GM19328 (cell line): ENCODE data around the gene AFAP1.

Source experiments
- ATAC-seq: cut with Tn5 transposase; IDR thresholded peaks from one replicate; pipeline ENCODE4 v1.9.1; 2021; ENCODE audit warnings: mild to moderate bottlenecking, moderate library complexity; ENCODE audit not compliant: unreplicated experiment

The AFAP1 gene

DNA sequence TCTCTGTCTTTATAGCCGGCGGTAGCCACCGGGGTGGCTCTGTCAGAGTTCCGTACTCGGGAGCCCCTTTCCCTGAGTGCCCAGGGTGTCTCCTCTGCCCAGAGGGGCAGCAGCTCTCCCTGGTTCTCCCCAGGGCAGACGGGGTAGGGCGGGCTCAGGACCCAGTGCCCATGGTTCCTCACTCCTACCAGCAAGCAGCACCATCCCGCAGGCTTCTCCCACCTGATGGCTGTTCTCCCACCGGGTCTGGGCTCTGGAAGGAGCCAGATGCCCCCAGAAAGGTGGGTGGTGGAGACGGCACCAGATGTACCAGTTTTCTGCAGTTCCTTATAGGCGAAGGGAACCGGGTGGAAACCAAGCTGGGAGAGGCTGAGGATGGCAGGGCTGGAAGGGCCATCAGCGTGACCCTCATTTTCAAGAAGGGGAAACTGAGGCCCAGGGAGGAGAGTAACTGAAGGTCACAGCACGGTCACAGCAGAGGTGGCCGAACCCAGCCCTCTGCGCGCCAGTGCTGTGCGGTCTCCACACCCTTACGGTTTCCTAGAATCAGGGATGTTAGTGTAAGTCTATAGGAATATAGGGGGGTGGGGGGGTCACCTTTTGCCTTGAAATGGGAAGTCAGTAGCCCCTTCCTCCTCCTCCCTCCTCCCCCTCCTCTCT lies 198.7 kb downstream of the AFAP1 start:
- no peak for ATAC-seq

DNA sequence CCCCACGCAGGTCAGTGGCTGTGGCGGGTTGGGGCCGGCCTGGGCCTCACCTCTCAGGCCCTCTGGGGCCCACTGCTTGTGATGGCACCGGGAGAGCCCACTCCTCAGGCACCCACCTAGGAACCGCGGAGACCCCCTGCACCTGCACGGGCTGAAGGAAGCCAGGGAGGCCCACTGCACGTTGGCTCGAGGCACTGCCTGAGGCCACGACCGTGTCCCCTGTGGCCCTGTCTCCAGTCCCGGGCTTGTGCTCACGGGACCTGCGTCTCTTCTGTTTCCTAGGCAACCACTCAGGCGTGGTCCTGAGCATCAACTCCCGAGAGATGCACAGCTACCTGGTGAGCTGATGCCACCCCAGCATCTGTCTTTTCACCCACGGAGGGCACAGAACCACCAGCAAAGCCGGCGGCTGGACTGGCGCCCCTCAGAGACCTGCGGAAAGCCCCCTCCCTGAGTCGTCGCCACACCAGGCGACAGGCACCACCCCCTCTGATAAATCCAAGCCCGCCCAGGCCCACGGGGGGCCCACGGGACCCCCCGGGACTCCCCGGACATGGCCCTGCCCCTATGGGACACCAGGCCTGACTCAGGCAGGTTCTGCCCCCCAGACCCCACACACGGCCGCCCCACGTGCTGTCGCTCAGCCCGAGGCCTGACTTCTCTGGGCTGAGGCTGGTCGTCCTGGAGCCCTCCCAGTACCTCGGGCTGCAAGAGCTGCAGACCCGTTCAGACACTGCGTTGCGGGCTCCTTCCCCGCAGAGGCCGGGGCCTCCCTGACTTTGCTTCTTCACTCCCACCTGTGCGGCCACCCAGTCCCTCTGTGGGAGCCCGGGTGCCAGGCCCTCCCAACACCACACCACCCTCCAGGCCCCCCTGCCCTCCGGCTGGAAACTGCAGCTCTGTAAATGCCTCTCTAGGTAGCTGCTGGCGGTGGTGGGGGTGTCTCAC lies 199.5 kb downstream of the AFAP1 start:
- no peak for ATAC-seq

- no peak for ATAC-seq
Measured at GRCh38 chr4:7739077-7739917, 200.4 kb downstream of the AFAP1 start.

GRCh38 chr4:7738458-7739076 lies 201.1 kb downstream of the AFAP1 start:
- no peak for ATAC-seq

- ATAC-seq = no peak
Measured at GRCh38 chr4:7737752-7738457, 201.8 kb downstream of the AFAP1 start.

DNA sequence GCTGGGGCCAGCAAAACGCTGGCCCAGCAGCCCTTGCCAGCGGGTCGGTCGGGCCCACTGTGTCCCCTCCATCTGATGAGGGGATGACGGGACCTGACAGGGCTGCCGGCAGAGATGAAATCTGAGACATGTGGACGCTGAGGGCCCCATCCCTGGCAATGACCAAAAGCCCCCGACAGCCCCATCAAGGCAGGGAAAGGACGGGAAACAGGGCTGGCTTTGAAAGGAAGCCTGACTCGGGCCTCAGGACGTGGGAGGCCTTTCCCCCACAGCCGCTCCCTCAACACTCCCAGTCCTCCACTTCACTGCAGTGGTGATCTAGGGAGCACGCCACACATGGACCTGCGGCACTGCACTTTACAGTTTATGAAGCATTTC lies 202.4 kb downstream of the AFAP1 start:
- ATAC-seq = no peak

- no peak for ATAC-seq
Measured at GRCh38 chr4:7736436-7737267, 203.0 kb downstream of the AFAP1 start.

- ATAC-seq = no peak
Measured at GRCh38 chr4:7735961-7736360, 203.7 kb downstream of the AFAP1 start.

GRCh38 chr4:7735395-7735794 lies 204.3 kb downstream of the AFAP1 start:
- ATAC-seq = no peak

DNA sequence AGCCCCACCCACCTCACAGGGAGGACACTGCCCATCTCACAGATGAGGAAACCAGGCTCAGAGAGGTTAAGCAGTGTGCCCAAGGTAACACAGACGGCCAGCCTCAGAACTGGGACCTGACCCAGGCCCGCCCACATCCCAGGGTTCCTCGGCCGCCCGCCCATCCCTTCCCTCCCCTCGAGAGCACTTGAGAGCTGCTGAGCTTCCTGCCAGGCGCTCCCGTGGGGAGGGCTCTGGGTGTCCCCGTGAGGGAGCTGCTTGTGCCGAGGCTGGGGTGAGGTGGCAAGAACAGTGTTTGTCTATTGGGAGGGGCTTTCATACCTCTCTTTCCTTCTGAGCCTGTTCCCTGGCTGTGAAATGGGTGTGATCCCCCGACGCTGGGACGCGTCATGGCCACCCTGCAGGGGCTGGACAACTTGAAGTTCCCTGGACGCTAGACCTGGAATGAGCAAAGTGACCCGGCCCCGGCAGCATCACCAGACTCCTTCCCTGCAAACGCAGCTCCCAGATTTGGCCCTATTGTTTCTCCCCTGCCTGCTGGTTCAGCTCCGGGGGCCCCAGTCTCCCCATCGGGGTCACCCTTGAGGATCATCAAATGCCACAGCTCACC lies 204.9 kb downstream of the AFAP1 start:
- ATAC-seq = no peak

DNA sequence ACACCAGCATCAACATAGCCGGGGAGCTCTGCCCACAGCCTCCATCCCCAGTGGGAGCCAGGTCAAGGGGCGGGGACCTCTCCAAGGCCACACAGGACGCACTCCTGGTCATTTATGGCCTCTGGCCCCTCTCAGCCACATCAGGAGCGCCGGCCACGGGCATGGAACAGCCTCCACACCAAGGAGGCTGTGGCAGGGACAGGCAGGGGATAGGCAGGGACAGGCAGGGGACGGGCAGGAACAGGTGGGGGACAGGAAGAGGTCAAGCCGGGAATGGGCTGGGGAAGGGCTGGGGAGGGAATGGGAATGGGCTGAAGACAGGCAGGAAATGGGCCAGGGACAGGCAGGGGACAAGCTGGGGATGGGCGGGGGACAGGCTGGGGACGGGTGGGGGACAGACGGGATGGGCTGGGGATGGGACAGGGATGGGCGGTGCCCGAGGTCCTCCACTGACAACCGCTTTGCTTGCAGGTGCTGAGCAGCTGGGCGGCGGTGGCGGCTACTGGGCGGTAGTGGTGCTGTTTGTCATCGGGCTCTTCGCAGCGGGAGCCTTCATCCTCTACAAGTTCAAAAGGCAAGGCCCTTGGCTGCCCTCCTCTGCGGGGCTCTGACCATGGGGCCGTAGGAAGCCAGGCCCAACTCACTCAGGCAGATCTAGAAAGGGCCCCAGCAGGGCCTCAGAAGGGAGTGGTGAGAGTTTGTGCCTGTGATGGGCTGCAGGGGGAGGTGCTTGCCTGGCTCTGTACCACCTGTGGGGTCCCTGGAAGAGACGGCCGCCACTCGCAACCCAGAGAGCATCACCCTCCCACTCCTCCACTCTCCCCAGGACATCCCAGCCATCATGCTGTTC lies 205.6 kb downstream of the AFAP1 start:
- no peak for ATAC-seq

GRCh38 chr4:7733201-7733600 lies 206.5 kb downstream of the AFAP1 start:
- ATAC-seq = no peak

DNA sequence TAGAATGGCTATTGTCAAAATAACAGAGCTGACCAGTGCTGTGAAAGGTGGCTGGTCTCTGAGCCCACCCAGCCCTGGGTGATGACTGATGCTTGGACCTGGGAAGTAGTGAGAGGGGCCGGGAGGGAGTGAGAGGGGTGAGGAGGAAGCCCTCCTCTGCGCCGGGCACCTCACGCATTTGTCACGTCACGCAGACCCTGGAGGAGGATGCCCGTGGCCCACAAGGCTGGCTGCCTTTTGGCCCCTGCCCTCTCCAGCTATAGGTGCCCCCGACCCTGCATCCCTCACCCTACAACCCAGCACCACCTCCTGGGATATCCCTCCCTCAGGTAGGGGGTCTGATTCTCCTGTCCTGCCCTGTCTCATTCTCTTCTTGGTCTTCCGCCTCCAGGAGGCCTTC lies 207.4 kb downstream of the AFAP1 start:
- no peak for ATAC-seq

- ATAC-seq = no peak
Measured at GRCh38 chr4:7731437-7731836, 208.2 kb downstream of the AFAP1 start.

GRCh38 chr4:7727749-7728148 lies 211.9 kb downstream of the AFAP1 start:
- no peak for ATAC-seq

DNA sequence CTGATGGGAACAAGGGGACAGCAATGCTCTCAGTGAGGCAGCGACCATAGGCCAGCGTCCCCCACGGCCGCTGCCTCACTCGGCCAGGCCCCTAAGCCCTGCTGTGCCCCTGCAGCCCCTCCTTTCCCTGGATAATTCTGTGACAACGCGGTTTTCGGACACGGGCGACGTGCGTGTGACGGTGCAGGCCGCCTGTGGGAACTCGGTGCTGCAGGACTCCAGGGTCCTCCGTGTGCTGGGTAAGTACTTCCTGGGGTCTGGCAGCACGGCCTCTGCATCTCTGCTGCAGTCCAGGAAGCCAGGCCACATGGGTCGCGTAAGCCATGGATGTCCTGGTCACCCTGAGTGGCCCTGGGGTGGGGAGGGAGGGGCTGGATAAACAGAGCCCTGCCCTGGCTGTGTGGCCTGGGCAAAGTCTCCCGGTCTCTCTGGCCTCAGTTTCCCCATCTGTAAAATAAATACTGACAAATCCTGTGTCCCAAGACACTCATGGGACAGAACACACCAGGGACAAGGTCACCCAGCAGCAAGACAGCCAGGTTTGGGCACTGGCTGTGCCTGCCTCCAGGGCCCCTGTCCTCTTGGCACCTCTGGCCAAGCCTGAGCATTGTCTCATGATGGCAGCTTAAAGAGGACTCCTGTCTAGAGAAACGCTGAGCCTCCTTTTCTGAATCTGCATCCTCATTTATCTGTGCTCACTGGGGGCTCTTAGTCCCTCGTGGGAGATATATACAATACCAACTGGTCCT lies 212.8 kb downstream of the AFAP1 start:
- ATAC-seq = no peak

GRCh38 chr4:7725951-7726350 lies 213.7 kb downstream of the AFAP1 start:
- ATAC-seq = no peak
